Measurements from ENCODE around the gene ISCA1.

ISCA1 gene

DNA sequence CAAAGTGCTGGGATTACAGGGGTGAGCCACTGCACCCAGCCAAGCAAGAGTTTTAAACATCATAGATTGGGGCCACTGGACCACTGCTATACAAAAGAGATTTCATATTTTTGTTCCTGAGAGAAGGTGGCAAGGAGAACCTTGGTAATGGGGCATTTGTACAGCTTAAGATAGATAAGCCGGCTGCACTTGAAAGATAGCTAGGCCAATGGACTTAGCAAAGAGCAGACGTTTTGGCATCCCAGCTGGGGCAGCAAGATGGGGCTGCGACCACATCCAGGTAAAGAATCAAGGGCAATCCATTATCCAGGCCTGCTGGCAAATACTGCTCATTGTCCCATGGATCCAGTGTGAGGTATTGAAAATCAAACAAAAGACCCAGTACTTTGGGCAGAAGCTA is 3.9 kb upstream of the ISCA1 start:
- DNase-seq: no peak

- no peak for DNase-seq
Observed at GRCh38 chr9:86285261-86285660, 2.9 kb upstream of the ISCA1 start.

- peak in 16 of 56 donors; percentile 23 to 76 (median 54) for DNase-seq
Observed at GRCh38 chr9:86282979-86283535, 719 bp upstream of the ISCA1 start.

DNA sequence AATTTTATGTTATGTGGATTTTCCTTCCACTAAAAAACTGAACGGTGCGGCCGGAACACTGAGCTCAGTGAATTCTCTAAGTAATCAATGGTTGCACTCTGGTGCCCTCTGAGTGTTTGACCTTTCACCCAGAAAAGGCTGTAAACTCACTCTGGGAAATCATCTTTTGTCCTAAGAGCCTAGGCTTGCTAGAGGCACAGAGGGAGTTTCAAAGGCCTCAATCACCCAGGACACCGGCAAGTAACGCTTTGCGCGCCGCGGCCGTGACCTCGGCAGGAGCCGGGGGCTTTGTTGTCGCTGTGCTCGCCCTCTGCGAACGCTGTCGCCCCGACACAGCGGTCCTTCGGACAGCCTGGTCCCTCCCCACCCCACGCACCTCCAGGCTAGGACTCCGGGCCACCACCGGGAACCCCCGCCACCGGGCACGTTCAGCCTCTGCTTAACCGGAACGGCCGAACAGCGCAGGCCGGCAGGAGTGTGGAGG is 703 bp downstream of the ISCA1 start:
- peak in 2 of 56 donors; percentile 62 to 65 for DNase-seq

DNA sequence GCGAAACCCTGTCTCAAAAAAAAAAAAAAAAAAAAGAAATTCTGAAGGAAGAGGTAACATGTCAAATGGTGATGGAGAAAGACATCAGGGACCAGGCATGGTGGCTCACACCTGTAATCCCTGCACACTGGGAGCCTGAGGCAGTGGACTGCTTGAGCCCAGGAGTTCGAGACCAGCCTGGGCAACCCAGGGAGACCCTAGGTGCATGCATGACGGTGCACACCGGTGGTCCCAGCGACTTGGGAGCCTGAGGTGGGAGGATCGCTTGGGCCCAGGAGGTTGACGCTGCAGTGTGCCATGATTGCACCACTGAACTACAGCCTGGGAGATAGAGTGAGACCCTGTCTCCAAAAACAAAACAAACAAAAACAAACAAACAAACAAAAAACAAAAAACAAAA is 1.8 kb downstream of the ISCA1 start:
- no peak for DNase-seq

DNA sequence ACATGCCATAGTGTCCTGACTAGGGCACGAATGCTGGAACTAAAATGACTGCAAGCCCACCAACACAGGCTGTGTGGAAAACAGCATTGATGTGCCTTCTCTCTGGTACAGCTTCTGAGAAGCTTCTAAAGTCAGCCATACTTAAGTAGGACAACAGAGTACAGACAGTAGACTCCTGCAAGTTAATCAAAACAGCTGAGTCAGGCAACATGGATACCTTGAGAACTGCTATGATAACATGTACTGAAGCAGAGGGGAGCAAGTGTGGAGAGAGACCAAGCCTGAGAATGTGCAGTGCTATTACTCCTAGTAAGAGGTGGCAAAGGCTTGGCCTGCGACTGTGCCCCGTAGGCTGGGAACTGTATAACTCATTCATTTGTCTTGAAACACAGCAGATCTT is 2.5 kb downstream of the ISCA1 start:
- DNase-seq: no peak

DNA sequence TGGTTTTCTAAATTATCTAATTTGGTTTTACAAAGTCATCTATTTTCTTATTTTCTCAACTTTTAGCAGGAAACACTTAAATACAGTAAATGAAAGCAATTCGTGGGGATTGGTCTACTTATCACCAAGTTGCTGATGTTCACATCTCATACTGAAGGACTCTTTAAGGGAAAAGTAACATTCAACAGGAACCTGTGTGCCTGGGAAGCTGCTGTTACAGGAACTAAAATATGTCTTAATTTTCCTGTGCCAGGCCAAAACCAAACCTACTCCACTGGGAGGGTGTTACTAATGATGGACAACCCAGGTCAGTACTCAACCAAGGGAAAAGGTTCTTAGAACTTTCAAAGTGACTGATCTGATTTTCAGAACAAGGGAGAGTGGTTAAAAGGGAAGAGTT is 5.3 kb downstream of the ISCA1 start:
- DNase-seq: no peak

- no peak for DNase-seq
Observed at GRCh38 chr9:86275962-86276361, 6.4 kb downstream of the ISCA1 start.

DNA sequence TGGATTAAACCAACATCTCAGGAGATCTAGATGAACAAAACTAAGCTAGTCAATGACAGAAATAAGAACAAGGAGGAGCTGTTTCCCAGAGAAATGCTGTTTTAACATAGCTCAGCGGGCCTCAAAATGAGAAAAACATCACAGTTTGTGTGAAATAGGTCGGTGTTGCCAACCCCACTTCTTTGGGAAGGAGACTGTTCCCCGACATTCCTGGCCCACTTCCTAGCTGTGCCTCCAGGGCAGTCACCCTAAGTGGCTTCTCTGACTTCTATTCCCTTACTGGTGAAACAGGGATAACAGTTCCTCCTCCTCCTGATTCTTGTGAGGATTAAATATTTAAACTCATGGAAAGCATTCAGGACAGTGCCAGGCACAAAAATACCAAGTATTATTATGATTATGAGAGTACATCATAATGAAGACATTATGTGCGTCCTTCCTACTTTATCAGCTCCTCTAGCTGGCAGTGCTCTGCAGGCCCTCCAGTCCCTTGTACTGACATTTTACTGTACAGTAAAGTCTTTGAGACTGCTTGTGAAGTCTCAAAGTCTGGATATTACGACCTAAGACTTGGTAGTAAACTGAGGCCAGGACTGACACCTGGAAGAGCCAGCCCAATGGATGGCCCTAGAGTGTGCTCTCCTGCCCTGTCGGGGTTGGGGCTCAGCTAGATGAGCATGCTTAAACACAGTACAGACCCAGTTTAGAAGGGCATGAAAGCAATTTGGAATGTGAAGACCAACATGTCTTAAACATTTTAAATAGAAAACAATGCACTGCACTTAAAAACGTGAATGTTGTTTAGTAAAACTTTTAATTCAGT is 7.3 kb downstream of the ISCA1 start:
- DNase-seq: no peak

GRCh38 chr9:86272221-86272620 is 10.1 kb downstream of the ISCA1 start:
- no peak for DNase-seq

GRCh38 chr9:86263876-86264275 is 18.5 kb downstream of the ISCA1 start:
- no peak for DNase-seq

- DNase-seq: no peak
Observed at GRCh38 chr9:86262492-86262891, 19.8 kb downstream of the ISCA1 start.

DNA sequence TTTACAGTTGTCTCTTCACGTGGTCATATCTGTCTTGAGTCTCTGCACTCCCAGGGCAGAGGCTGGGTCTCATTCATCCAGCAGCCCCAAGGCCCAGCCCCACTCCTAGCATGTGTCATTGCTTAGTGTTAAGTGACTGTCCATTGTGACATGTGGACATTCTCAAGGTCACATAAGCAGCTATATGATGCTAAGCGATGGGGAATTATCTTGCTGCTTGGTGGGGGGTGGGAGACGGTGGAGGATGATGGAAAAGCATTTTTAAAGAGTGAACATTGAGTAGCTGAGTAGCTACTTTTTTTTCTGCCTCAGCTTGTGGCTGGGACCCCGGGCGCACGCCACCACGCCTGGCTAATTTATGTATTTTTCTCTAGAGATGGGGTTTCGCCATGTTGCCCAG is 22.8 kb downstream of the ISCA1 start, which contains the start of gene C9orf153:
Gene C9orf153, minus strand, starts transcription at position 101 of the 400 bp plus-strand sequence. CDS start 30,054 bp downstream, outside the sequence.
- DNase-seq: no peak

GRCh38 chr9:86257391-86257790 is 24.9 kb downstream of the ISCA1 start:
- DNase-seq: no peak

GRCh38 chr9:86256653-86257052 is 25.7 kb downstream of the ISCA1 start:
- DNase-seq: no peak

DNA sequence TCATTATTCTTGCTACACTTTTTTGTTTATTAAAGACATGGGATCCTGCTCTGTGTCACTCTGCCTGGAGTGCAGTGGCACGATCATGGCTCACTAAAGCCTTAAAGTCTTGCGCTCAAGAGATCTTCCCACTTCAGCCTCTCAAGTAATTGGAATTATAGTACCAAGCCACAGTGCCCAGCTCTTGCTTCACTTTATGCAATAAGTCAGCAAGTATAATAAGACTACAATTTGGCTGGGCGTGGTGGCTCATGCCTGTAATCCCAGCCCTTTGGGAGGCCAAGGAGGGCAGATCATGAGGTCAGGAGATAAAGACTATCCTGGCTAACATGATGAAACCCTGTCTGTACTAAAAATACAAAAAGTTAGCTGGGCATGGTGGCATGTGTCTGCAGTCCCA is 28.8 kb downstream of the ISCA1 start:
- DNase-seq: no peak

GRCh38 chr9:86252870-86253269 is 29.5 kb downstream of the ISCA1 start:
- no peak for DNase-seq

- DNase-seq: no peak
Observed at GRCh38 chr9:86250123-86250522, 32.2 kb downstream of the ISCA1 start.

DNA sequence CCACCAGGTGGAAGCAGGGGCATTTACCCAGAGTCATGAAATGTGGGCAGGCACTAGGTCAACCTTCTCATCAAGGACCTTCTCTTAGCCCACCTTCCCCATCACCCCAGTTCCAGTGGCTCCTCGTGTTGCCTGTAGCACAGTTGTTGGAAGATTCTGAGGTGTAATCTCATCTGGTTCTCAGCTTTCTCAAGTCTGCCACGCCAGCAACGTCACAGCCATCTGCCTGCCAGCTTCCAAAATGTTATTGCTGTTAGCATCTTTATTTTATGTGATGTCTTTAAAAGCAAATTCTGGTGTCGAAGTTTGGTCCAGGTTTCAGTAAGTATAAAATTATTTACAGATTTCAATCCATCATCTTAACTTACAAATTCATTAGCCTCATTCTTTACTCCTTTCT is 33.6 kb downstream of the ISCA1 start:
- DNase-seq: no peak

GRCh38 chr9:86246752-86247161 is 35.6 kb downstream of the ISCA1 start:
- DNase-seq: peak in 4 of 56 donors; percentile 6 to 10 (median 9)

GRCh38 chr9:86242071-86242470 is 40.3 kb downstream of the ISCA1 start:
- no peak for DNase-seq

- no peak for DNase-seq
Observed at GRCh38 chr9:86241216-86241615, 41.1 kb downstream of the ISCA1 start.

Data from amygdala (tissue), 56 donors.